BE2C (cell line): ENCODE data around the gene LEPROT.

Experiments
- DNase-seq: peaks from one replicate; pipeline ENCODE4 v3.0.0-alpha.2; 2020
- H3K27me3 ChIP-seq: fragments of 250-450 bp; sonication (Bioruptor Pico); 2 replicates; pipeline ENCODE4 v1.5.1; 2020; ENCODE audit warnings: mild to moderate bottlenecking
- H3K36me3 ChIP-seq: fragments of 250-450 bp; sonication (Bioruptor Pico); 2 replicates; pipeline ENCODE4 v1.5.1; 2020; ENCODE audit warnings: mild to moderate bottlenecking
- H3K4me1 ChIP-seq: fragments of 250-450 bp; sonication (Bioruptor Pico); 2 replicates; pipeline ENCODE4 v1.5.1; 2020
- H3K4me3 ChIP-seq: 2 replicates; pipeline ENCODE4 v1.5.1; 2011; ENCODE audit warnings: low read depth, low read length
- H3K9me3 ChIP-seq: fragments of 250-450 bp; sonication (Bioruptor Pico); 2 replicates; pipeline ENCODE4 v1.5.1; 2020
- CTCF ChIP-seq: IDR thresholded peaks from 2 replicates; pipeline ENCODE4 v1.5.1; 2012; ENCODE audit warnings: mild to moderate bottlenecking, low read depth, low read length

Gene LEPROT

GRCh38 chr1:65471213-65471833 lies 50.9 kb downstream of the LEPROT start:
- Histone ChIP-seq H3K4me3 (no peak overlapping the region), H3K9me3 (no peaks in the 10 kb centered on the region), H3K36me3 (no peaks in the 10 kb centered on the region), H3K27me3 (no peaks in the 10 kb centered on the region), H3K4me1 (no peaks in the 10 kb centered on the region)
- DNase-seq, result no peak
- no peak for TF ChIP-seq CTCF

- TF ChIP-seq CTCF, result no peak
- Histone ChIP-seq H3K9me3 (no peaks in the 10 kb centered on the region), H3K4me3 (no peak overlapping the region), H3K4me1 (no peaks in the 10 kb centered on the region), H3K27me3 (no peaks in the 10 kb centered on the region), H3K36me3 (no peaks in the 10 kb centered on the region)
- DNase-seq, result no peak
These were observed 51.4 kb downstream of the LEPROT start for GRCh38 chr1:65471861-65472332.

- H3K4me3 ChIP-seq, result no peak overlapping the region
- no peaks in the 10 kb centered on the region for H3K27me3 ChIP-seq
- TF ChIP-seq CTCF, result no peak
These were observed 55.9 kb downstream of the LEPROT start for GRCh38 chr1:65476327-65476726.

GRCh38 chr1:65477414-65478378 lies 57.2 kb downstream of the LEPROT start:
- no peaks in the 10 kb centered on the region for H3K36me3 ChIP-seq
- H3K27me3 ChIP-seq, result no peaks in the 10 kb centered on the region
- no peak overlapping the region for H3K4me3 ChIP-seq
- TF ChIP-seq CTCF, result no peak
- H3K9me3 ChIP-seq, result no peaks in the 10 kb centered on the region
- H3K4me1 ChIP-seq, result no peaks in the 10 kb centered on the region
- DNase-seq, result no peak

More at GRCh38 chr1:65476327-65476726, 55.9 kb downstream of the LEPROT start:
- Histone ChIP-seq H3K4me1 (no peaks in the 10 kb centered on the region), H3K36me3 (no peaks in the 10 kb centered on the region), H3K9me3 (no peaks in the 10 kb centered on the region)
- DNase-seq, result no peak

- Histone ChIP-seq H3K9me3 (no peaks in the 10 kb centered on the region), H3K36me3 (no peaks in the 10 kb centered on the region), H3K27me3 (no peaks in the 10 kb centered on the region), H3K4me1 (no peaks in the 10 kb centered on the region), H3K4me3 (no peak overlapping the region)
- no peak for TF ChIP-seq CTCF
- DNase-seq, result no peak
These were observed 58.0 kb downstream of the LEPROT start for GRCh38 chr1:65478379-65479026.
